IMR-90 (cell line): ENCODE measurements around the gene RGPD5. TPM values are rescaled to one million over a fixed set of nuclear protein-coding genes. Genes with fewer than 3 reads are reported as not detected.
"Not testable (repeated sequence)": the region's sequence is repeated elsewhere in the genome, so short reads cannot be mapped to it uniquely, and the experiment has no call there.

Experiments
- ATAC-seq: fragments of 200-7000 bp; cut with Tn5 transposase; 2 replicates; pipeline ENCODE4 v1.9.1; 2020; ENCODE audit warnings: low read depth, mild to moderate bottlenecking, moderate library complexity
- BruUV-seq: library from RNA; stranded (reverse); fragments of 400-500 nt; replicated peaks from 2 replicates; lab custom pipeline; 2021; lab: Mats Ljungman, UMichigan
- CTCF ChIA-PET: fragments of 300-600 bp; formaldehyde crosslinking; extraction: SDS; loops from one replicate; lab custom pipeline; 2021; ENCODE audit warnings: antibody characterized with exemption; lab: Yijun Ruan, JAX
- POLR2A ChIA-PET: fragments of 300-600 bp; sonication (Branson Sonifier 250); formaldehyde crosslinking; loops from one replicate; lab custom pipeline; 2022; ENCODE audit warnings: antibody characterized with exemption; ENCODE audit not compliant: unreplicated experiment; lab: Charles Lee
- DNase-seq: peaks from one replicate; pipeline ENCODE4 v3.0.0; 2013
- H2AFZ ChIP-seq: replicated peaks from 2 replicates; pipeline ENCODE3; 2013; ENCODE audit warnings: low read length, mild to moderate bottlenecking; ENCODE audit not compliant: poor library complexity
- H2AK5ac ChIP-seq: 2 replicates; pipeline ENCODE4 v1.6.1; 2013; ENCODE audit warnings: low read depth, low read length, inconsistent platforms
- H2AK9ac ChIP-seq: replicated peaks from 2 replicates; pipeline ENCODE3; 2013; ENCODE audit warnings: mild to moderate bottlenecking, low read depth, low read length, moderate library complexity; ENCODE audit not compliant: poor library complexity
- H2BK120ac ChIP-seq: 2 replicates; pipeline ENCODE4 v1.6.1; 2013; ENCODE audit warnings: low read depth, low read length, inconsistent platforms
- H2BK15ac ChIP-seq: 3 replicates; pipeline ENCODE4 v1.6.1; 2013; ENCODE audit warnings: low read depth, low read length, inconsistent platforms
- H2BK20ac ChIP-seq: 2 replicates; pipeline ENCODE4 v1.6.1; 2013; ENCODE audit warnings: low read depth, mild to moderate bottlenecking, inconsistent platforms, low read length, moderate library complexity
- H2BK5ac ChIP-seq: 2 replicates; pipeline ENCODE4 v1.6.1; 2013; ENCODE audit warnings: mild to moderate bottlenecking, low read depth, low read length, inconsistent platforms; ENCODE audit not compliant: poor library complexity, severe bottlenecking
- H3K14ac ChIP-seq: replicated peaks from 2 replicates; pipeline ENCODE4 v1.6.1; 2013; ENCODE audit warnings: low read depth, low read length, inconsistent platforms
- H3K18ac ChIP-seq: 2 replicates; pipeline ENCODE4 v1.6.1; 2013; ENCODE audit warnings: low read depth, low read length, control low read depth
- H3K23ac ChIP-seq: 2 replicates; pipeline ENCODE4 v1.6.1; 2013; ENCODE audit warnings: low read depth, low read length, inconsistent platforms
- H3K27ac ChIP-seq: 2 replicates; pipeline ENCODE4 v1.5.1; 2013; ENCODE audit warnings: mild to moderate bottlenecking, control low read depth, low read length; ENCODE audit not compliant: insufficient read depth
- H3K27me3 ChIP-seq: 2 replicates; pipeline ENCODE4 v1.6.1; 2013; ENCODE audit warnings: low read length; ENCODE audit not compliant: control insufficient read depth, insufficient read depth
- H3K36me3 ChIP-seq: 2 replicates; pipeline ENCODE4 v1.6.1; 2013; ENCODE audit warnings: low read length, mixed read lengths; ENCODE audit not compliant: control insufficient read depth, insufficient read depth
- H3K4ac ChIP-seq: 2 replicates; pipeline ENCODE4 v1.6.1; 2013; ENCODE audit warnings: low read depth, low read length, inconsistent platforms
- H3K4me1 ChIP-seq: 2 replicates; pipeline ENCODE4 v1.6.1; 2013; ENCODE audit warnings: low read length, mixed read lengths; ENCODE audit not compliant: control insufficient read depth, insufficient read depth
- H3K4me2 ChIP-seq: 2 replicates; pipeline ENCODE4 v1.6.1; 2013; ENCODE audit warnings: low read depth, mild to moderate bottlenecking, control low read depth, low read length, moderate library complexity
- H3K4me3 ChIP-seq: 2 replicates; pipeline ENCODE4 v1.5.1; 2013; ENCODE audit warnings: low read depth, mild to moderate bottlenecking, control low read depth, low read length, moderate library complexity; ENCODE audit not compliant: insufficient read depth
- H3K56ac ChIP-seq: 2 replicates; pipeline ENCODE4 v1.6.1; 2013; ENCODE audit warnings: low read length, inconsistent platforms; ENCODE audit not compliant: insufficient read depth; ENCODE audit errors: extremely low read depth
- H3K79me1 ChIP-seq, 2 experiments: 2 replicates each; pipeline ENCODE4 v1.6.1; 2013; ENCODE audit warnings: low read length in 2 of 2, inconsistent platforms in 1 of 2, low read depth in 1 of 2
- H3K9ac ChIP-seq: 2 replicates; pipeline ENCODE4 v1.6.1; 2013; ENCODE audit warnings: low read depth, low read length, control low read depth
- H3K9me1 ChIP-seq: 2 replicates; pipeline ENCODE4 v1.6.1; 2013; ENCODE audit warnings: low read length, inconsistent platforms; ENCODE audit not compliant: insufficient read depth
- H3K9me3 ChIP-seq: 2 replicates; pipeline ENCODE4 v1.6.1; 2013; ENCODE audit warnings: low read length; ENCODE audit not compliant: control insufficient read depth, insufficient read depth
- H4K20me1 ChIP-seq: 2 replicates; pipeline ENCODE4 v1.6.1; 2013; ENCODE audit warnings: low read length, inconsistent platforms; ENCODE audit not compliant: insufficient read depth
- H4K5ac ChIP-seq: 2 replicates; pipeline ENCODE4 v1.6.1; 2013; ENCODE audit warnings: mild to moderate bottlenecking, low read depth, low read length, control low read depth
- H4K8ac ChIP-seq, 2 experiments: 2 replicates each; pipeline ENCODE4 v1.6.1; 2013; ENCODE audit warnings: low read depth in 2 of 2, low read length in 2 of 2, control low read depth in 1 of 2, inconsistent platforms in 1 of 2
- H4K91ac ChIP-seq: 2 replicates; pipeline ENCODE4 v1.6.1; 2013; ENCODE audit warnings: low read depth, low read length, inconsistent platforms; ENCODE audit not compliant: insufficient read depth
- WGBS, 2 experiments: methylation state at CpG; one replicate each; pipeline versions ENCODE4 v1.1.5 to v1.1.7; 2013; ENCODE audit warnings: missing lambda C conversion rate in 2 of 2; ENCODE audit not compliant: insufficient read length in 1 of 2; ENCODE audit errors: extremely low coverage in 2 of 2; 5-methylcytosine and 5-hydroxymethylcytosine counted together
- dilution Hi-C: fragments of 300-500 bp; cut with HindIII; formaldehyde crosslinking; loops from one replicate; pipeline ENCODE4 v1.14.3; 2018; ENCODE audit warnings: low sequenced_read_pairs; ENCODE audit not compliant: unreplicated experiment
- in situ Hi-C: fragments of 300-500 bp; cut with MboI; formaldehyde crosslinking; loops from 3 replicates; pipeline ENCODE4 v1.14.3; 2019; ENCODE audit warnings: low sequenced_read_pairs, inconsistent platforms, mixed read lengths
- intact Hi-C: fragments of 100-400 bp; cut with micrococcal nuclease; formaldehyde crosslinking; loops from 2 replicates; pipeline ENCODE4 v1.10.0; 2022
- polyA plus RNA-seq, 3 experiments: library from polyadenylated mRNA; depleted of rRNA; stranded (reverse); fragments of >200 nt; gene quantifications; 2 replicates each; pipeline ENCODE4 v1.2.3, GENCODE V29; 2012; ENCODE audit warnings: low replicate concordance in 1 of 3
- total RNA-seq: library from RNA; depleted of rRNA; stranded (reverse); fragments of >200 nt; gene quantifications from 2 replicates; pipeline ENCODE4 v1.2.3, GENCODE V29; 2012

RGPD5 gene
- total and polyA plus RNA-seq, 2 of the 4 experiments (the other 2 are of a cell fraction): 2.5 to 14.3 TPM

DNA sequence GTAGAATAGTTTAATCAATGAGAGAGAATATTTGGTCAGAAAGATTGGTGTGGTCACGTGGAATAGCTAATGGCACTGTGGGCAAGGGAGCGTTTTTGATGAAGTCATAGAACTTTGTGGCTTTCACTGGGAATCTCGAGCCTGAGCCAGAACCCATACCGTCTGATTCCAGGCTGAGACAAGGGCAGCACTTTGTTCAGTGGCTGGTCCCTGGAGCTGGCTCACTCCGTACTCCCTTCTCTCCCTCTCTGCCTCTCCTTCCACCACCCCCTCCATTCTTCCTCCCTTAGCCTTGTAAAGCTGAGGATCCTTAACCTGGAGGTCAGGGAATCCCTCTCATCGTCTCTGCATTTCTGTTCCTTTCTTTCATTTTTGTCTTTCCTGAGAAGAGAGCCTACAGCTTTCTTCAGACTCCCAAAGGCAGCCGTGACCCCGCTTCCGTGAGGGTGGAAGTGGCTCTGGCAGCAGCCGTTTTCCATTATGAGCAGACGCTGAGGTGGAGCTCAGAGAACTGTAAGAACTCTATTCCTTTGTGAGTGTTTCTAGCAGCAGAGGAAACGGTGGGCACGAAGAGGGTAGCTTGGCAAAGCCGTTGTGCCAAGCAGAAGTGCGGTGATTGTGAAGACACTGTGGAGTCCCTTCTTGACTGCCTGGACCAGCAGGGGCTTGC lies 12.8 kb upstream of the RGPD5 start:
- in situ Hi-C loops, H3K23ac ChIP-seq, H3K27ac ChIP-seq, H3K9me1 ChIP-seq, H2BK20ac ChIP-seq, H3K36me3 ChIP-seq, H2BK120ac ChIP-seq, H3K79me1 ChIP-seq, H2BK5ac ChIP-seq, H3K4me2 ChIP-seq, H3K9ac ChIP-seq, H2AK5ac ChIP-seq, H2BK15ac ChIP-seq, H3K14ac ChIP-seq, dilution Hi-C loops, intact Hi-C loops, H4K91ac ChIP-seq, H3K18ac ChIP-seq, H4K5ac ChIP-seq, H3K9me3 ChIP-seq, H3K4me3 ChIP-seq, H3K4me1 ChIP-seq, BruUV-seq, H3K56ac ChIP-seq, DNase-seq, H2AFZ ChIP-seq, ATAC-seq, H2AK9ac ChIP-seq, H4K8ac ChIP-seq, H4K20me1 ChIP-seq, H3K4ac ChIP-seq, CTCF ChIA-PET, H3K27me3 ChIP-seq, POLR2A ChIA-PET: not testable (repeated sequence)
- no CpG with 5 or more reads among the region's 15 CpGs for WGBS, 2 experiments

DNA sequence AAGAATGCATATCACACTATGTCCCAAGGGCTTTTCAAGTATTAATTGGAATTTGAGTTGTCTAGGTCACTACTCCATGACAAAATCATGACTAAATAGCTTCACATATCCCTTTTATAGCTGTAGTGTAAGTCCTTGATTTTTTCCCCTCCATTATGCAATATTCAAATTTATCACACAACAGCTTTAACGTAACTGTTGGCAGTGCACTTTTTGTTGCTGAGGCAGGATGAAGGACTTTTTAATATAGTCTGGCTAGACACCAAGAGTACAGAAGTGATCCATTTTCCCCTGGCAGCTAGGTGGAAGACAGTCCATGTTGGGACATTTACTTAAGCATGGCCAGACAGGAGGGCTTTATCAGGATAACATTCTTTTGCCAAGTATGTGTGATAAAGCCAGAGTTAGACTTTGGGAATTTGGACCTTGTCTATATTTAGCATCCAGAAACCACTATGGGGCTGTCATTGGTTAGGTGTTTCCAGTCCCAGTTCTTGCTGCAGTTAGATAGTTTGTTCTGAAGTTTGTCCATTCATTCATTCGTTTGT lies 11.6 kb upstream of the RGPD5 start:
- H3K14ac ChIP-seq, H3K9me3 ChIP-seq, H3K4ac ChIP-seq, H3K9me1 ChIP-seq, H3K4me3 ChIP-seq, H2AK9ac ChIP-seq, H3K4me1 ChIP-seq, H3K79me1 ChIP-seq, H2BK20ac ChIP-seq, dilution Hi-C loops, H2BK120ac ChIP-seq, H3K4me2 ChIP-seq, H3K9ac ChIP-seq, H2AFZ ChIP-seq, H3K18ac ChIP-seq, H3K23ac ChIP-seq, H3K36me3 ChIP-seq, POLR2A ChIA-PET, CTCF ChIA-PET, BruUV-seq, H4K91ac ChIP-seq, DNase-seq, H4K20me1 ChIP-seq, H3K56ac ChIP-seq, in situ Hi-C loops, H2BK5ac ChIP-seq, H3K27me3 ChIP-seq, ATAC-seq, H4K5ac ChIP-seq, H2BK15ac ChIP-seq, intact Hi-C loops, H4K8ac ChIP-seq, H3K27ac ChIP-seq, H2AK5ac ChIP-seq: not testable (repeated sequence)
- WGBS, 2 experiments: no CpG with 5 or more reads among the region's 2 CpGs
